GM18505 (cell line): ENCODE data around the gene CD248.

ENCODE experiments used
- ATAC-seq: cut with Tn5 transposase; IDR thresholded peaks from one replicate; pipeline ENCODE4 v1.9.1; 2021; ENCODE audit not compliant: unreplicated experiment
- POLR2A ChIP-seq: IDR thresholded peaks from 4 replicates; pipeline ENCODE4 v1.6.1; 2011; ENCODE audit warnings: borderline replicate concordance; ENCODE audit not compliant: insufficient read depth, insufficient read length; ENCODE audit errors: extremely low read depth

The CD248 gene

GRCh38 chr11:66337103-66337899 is 20.5 kb upstream of the CD248 start:
- no peak for ATAC-seq
- TF ChIP-seq POLR2A, result no peak

GRCh38 chr11:66336234-66337102 is 19.6 kb upstream of the CD248 start, which contains the start of gene RIN1:
Gene RIN1, minus strand, starts transcription at chr11:66336434. Its CDS starts 32 bp downstream, at chr11:66336402.
- no peak for TF ChIP-seq POLR2A

GRCh38 chr11:66335531-66336233 is 18.8 kb upstream of the CD248 start:
- TF ChIP-seq POLR2A, result no peak
- ATAC-seq, result no peak

More at GRCh38 chr11:66336234-66337102, 19.6 kb upstream of the CD248 start, which contains the start of gene RIN1:
- no peak for ATAC-seq

GRCh38 chr11:66334605-66335442 is 18.0 kb upstream of the CD248 start:
- no peak for TF ChIP-seq POLR2A
- ATAC-seq, result no peak

GRCh38 chr11:66333896-66334604 is 17.2 kb upstream of the CD248 start:
- no peak for TF ChIP-seq POLR2A
- no peak for ATAC-seq

GRCh38 chr11:66333220-66333877 is 16.5 kb upstream of the CD248 start:
- no peak for ATAC-seq
- TF ChIP-seq POLR2A, result no peak

- ATAC-seq, result no peak
- no peak for TF ChIP-seq POLR2A
Measured at GRCh38 chr11:66332371-66333219, 15.8 kb upstream of the CD248 start.

- no peak for TF ChIP-seq POLR2A
Measured at GRCh38 chr11:66331542-66332370, 14.9 kb upstream of the CD248 start.

GRCh38 chr11:66330931-66331330 is 14.1 kb upstream of the CD248 start:
- no peak for TF ChIP-seq POLR2A
- ATAC-seq, result no peak

More at GRCh38 chr11:66331542-66332370, 14.9 kb upstream of the CD248 start:
- no peak for ATAC-seq

- TF ChIP-seq POLR2A, result no peak
- ATAC-seq, result no peak
Measured at GRCh38 chr11:66329165-66329673, 12.4 kb upstream of the CD248 start.
